22Rv1 (cell line): ENCODE data around the gene NUDC.

Experiments used
- CTCF ChIP-seq: fragments of 450-650 bp; IDR thresholded peaks from 2 replicates; pipeline ENCODE4 v1.5.1; 2017; ENCODE audit warnings: mild to moderate bottlenecking
- ZFX ChIP-seq: fragments of 450-650 bp; IDR thresholded peaks from 2 replicates; pipeline ENCODE4 v1.6.1; 2017; ENCODE audit warnings: antibody characterized with exemption, borderline replicate concordance

GRCh38 chr1:26913389-26913753 lies 8.2 kb upstream of the NUDC start:
- TF ChIP-seq CTCF, result no peak
- TF ChIP-seq ZFX, result no peak
